SJCRH30 (cell line): Measurements from ENCODE around the gene NTM. TPM values are rescaled to one million over a fixed set of nuclear protein-coding genes. Genes with fewer than 3 reads are reported as not detected.

Experiments
- DNase-seq, 2 experiments: peaks; one replicate each; pipeline ENCODE4 v3.0.0-alpha.2; 2015 to 2020
- H3K27ac ChIP-seq: fragments of 250-450 bp; sonication (Bioruptor Pico); 2 replicates; pipeline ENCODE4 v1.5.1; 2020; ENCODE audit warnings: mild to moderate bottlenecking, moderate library complexity
- H3K27me3 ChIP-seq: fragments of 250-450 bp; sonication (Bioruptor Pico); 2 replicates; pipeline ENCODE4 v1.5.1; 2020; ENCODE audit warnings: mild to moderate bottlenecking, moderate library complexity
- H3K36me3 ChIP-seq: fragments of 250-450 bp; sonication (Bioruptor Pico); 2 replicates; pipeline ENCODE4 v1.5.1; 2020; ENCODE audit warnings: mild to moderate bottlenecking, moderate library complexity
- H3K4me1 ChIP-seq: fragments of 250-450 bp; sonication (Bioruptor Pico); 2 replicates; pipeline ENCODE4 v1.5.1; 2020; ENCODE audit warnings: mild to moderate bottlenecking, moderate library complexity
- H3K4me3 ChIP-seq: fragments of 250-450 bp; sonication (Bioruptor Pico); 2 replicates; pipeline ENCODE4 v1.5.1; 2020; ENCODE audit warnings: mild to moderate bottlenecking, moderate library complexity
- H3K9me3 ChIP-seq: fragments of 250-450 bp; sonication (Bioruptor Pico); replicated peaks from 2 replicates; pipeline ENCODE4 v1.5.1; 2020; ENCODE audit warnings: mild to moderate bottlenecking, moderate library complexity
- total RNA-seq: library from RNA; depleted of rRNA; stranded (reverse); fragments of >200 nt; shearing (Covaris generic); gene quantifications from 2 replicates; pipeline ENCODE4 v1.2.3, GENCODE V29; 2014

Gene NTM
- total RNA-seq, 1 experiment from 2014 or later: not detected

DNA sequence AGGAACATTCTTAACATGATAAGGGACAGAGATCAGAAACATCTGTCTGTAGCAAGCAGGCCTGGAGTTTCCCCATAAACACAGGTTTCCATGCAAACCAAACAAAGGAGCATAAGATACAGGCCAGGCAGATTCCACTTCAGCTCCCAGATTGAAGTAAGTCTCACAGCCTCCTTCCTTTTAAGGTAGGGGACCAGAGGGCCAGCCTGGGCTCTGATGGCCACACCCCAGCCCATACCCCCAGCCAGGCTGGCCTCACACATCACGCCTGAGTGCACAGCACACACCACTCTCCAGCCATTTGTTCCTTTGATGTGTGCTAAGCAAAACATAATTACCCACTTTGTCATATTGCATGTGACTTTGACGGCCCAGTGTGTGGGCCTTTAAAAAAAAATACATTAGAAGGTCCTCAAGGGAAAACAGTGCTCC, 518.7 kb downstream of the NTM start:
- H3K27ac ChIP-seq: no peak overlapping the region
- H3K4me3 ChIP-seq: no peak overlapping the region
- no peaks in the 10 kb centered on the region for H3K27me3 ChIP-seq
- no peak for DNase-seq
- H3K4me1 ChIP-seq: no peaks in the 10 kb centered on the region
- H3K9me3 ChIP-seq: no peaks in the 10 kb centered on the region
- no peaks in the 10 kb centered on the region for H3K36me3 ChIP-seq

DNA sequence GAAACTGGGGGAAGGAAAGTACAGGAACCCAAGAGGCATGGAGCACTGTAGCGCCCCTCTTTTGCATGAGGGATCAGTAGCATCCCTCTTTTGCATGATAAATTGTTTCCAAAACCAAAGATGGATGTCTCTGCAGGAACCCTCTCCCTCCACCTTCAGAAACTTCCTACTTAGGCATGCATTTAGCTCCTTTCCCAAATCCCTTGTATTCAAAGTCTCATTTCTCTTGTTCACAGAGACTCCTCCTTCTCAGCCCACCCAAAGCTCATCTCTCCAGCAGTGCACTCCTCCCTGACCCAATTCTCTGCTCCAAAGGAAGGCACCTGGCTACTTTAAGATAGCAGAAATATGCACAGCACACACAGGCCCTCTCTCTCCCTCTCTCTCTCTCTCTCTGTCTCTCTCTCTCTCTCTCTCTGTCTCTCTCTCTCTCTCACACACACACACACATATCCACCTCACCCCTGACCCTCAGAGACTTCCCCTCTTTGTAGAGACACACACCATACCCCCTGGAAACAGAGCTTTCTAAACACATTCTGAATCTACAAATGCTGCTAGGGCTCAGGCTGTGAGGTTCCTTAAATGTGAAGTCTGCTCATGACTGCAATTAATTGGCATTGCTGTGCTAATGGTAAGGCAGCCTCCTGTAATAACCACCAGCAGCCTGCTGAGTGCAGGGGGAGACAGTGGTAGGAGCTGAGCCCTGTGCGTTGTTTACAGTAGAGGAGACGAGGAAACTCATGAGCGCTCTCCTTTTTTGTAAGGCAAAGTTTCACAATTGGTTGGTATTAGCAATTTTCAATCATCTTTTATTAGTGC, 519.6 kb downstream of the NTM start:
- Histone ChIP-seq H3K4me1 (no peaks in the 10 kb centered on the region), H3K36me3 (no peaks in the 10 kb centered on the region), H3K27ac (no peak overlapping the region), H3K9me3 (no peaks in the 10 kb centered on the region), H3K27me3 (no peaks in the 10 kb centered on the region), H3K4me3 (no peak overlapping the region)
- DNase-seq: no peak

DNA sequence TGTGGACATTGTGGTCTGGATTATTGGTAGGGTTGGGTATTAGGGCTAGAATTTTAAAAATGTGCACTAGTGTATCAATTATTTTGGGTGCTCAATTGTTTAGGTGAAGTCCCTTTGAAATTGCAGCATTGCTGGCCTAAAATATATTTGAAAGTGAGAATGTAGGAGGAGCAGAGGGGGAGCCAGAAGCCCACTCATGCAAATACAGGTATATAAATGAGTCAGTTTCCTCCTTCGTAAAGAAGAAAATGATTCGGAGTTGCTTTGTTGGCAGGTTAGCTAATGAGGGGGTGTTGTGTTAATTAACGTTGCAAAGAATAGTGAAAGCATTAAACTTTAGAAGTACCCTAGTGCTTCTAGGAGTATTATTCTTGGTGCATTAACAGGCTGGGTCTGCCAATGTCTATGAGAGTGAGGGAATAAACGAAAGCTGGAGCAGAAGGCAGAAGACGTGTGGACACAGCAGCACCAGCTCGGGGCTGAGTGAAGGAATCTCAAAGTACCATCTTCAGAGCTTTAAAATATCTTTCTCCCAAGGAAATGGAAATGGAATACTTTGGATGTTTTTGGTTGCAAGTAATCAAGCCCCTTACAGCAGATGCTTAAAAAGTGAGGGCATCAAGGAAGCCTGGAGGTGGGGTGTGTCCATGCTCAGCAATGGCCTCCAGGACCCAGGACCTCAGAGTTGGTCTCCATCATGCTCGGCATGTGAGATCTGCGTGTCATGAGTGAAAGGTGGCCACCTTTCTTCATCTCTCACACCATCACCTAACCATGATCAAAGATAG, 522.9 kb downstream of the NTM start:
- DNase-seq: no peak
- H3K36me3 ChIP-seq: no peaks in the 10 kb centered on the region
- no peak overlapping the region for H3K27ac ChIP-seq
- H3K4me1 ChIP-seq: no peaks in the 10 kb centered on the region
- no peaks in the 10 kb centered on the region for H3K27me3 ChIP-seq
- H3K9me3 ChIP-seq: no peaks in the 10 kb centered on the region
- no peak overlapping the region for H3K4me3 ChIP-seq

DNA sequence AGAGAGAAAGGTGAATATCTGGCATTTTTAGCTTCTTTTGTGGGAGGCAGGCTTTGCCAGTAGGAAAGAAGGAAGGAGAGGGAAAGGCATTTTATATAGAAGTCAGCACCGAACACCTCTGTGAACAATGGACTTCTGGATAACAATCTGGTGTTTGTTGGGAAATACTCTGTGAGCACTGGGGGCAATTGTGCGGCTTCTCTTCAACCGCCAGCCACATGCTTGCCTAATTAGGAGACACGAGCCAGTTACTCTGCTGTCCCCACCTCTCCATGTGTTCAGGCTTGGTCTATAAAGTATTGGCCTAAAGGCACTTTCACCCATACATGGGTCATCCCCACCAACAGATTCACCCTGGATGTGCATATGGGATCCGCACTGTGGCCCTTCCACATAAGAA, 523.6 kb downstream of the NTM start:
- no peak for DNase-seq
- no peak overlapping the region for H3K4me3 ChIP-seq
- no peak overlapping the region for H3K27ac ChIP-seq
- no peaks in the 10 kb centered on the region for H3K27me3 ChIP-seq
- H3K9me3 ChIP-seq: no peaks in the 10 kb centered on the region
- no peaks in the 10 kb centered on the region for H3K4me1 ChIP-seq
- no peaks in the 10 kb centered on the region for H3K36me3 ChIP-seq

DNA sequence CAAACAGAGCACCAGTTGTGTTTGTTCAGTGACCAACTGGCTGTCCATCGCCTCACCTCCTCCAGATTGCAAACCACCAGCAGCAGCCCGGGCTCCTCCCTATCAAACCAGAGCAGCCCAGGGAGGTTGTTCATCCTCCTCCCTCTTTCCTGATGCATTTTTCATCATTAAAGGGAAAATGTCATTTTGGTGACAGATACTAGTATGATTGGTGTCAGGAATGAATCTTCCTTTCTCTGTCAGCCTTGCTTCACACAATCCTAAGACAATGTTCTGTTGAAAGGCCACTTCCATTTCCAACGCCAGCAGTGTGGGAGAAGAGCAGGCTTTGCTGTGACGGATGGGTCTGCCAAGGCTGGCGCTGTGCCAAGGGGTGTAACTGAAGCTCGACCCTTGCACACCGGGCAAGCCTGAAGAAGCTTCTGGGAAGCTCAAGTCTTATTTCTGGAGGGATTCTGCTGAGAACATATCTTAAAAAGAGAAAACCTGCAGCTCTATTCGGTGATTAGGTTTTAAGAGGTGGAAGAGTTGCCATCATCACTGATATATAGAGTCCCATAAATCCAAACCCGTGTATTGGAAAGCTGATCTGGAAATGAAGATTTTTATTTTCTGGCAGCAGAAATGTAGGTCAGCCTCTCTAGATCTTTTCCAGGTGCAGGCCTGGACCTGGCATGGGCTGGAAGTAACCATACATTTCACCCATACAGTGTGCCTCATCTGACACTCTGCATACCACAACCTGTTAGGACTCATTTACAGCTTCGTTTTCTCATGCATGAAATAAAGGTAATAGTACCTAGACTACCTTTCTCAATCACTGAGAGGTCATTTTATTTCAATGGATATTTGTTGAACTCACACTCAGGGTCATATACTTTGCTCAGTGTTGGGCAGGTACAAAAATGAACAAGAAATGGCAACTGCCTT, 524.5 kb downstream of the NTM start:
- no peaks in the 10 kb centered on the region for H3K4me1 ChIP-seq
- no peak overlapping the region for H3K27ac ChIP-seq
- no peaks in the 10 kb centered on the region for H3K27me3 ChIP-seq

DNA sequence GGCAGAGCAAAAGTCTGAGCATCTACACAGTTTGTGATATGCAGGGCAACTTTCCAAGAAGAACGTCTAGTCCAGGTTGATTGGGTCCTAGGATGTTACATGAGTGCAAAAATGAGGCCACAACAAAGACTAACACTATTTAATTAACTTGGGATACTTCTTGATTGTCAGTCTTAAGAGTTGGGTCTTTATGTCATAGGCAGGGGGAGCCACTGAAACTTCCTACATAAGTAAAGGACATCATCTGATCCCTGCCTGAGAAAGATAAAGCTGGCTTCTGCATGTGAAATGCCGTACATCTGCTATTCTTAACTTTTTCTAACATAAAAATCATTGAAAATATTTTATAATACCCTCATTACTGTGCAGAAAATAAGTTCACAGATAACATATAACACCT, 525.5 kb downstream of the NTM start:
- H3K4me1 ChIP-seq: no peaks in the 10 kb centered on the region
- no peak for DNase-seq
- H3K27me3 ChIP-seq: no peaks in the 10 kb centered on the region
- H3K4me3 ChIP-seq: no peak overlapping the region
- H3K27ac ChIP-seq: no peak overlapping the region
- no peaks in the 10 kb centered on the region for H3K9me3 ChIP-seq
- no peaks in the 10 kb centered on the region for H3K36me3 ChIP-seq

More for the DNA sequence above, 524.5 kb downstream of the NTM start:
- no peak for DNase-seq
- Histone ChIP-seq H3K9me3 (no peaks in the 10 kb centered on the region), H3K36me3 (no peaks in the 10 kb centered on the region), H3K4me3 (no peak overlapping the region)

DNA sequence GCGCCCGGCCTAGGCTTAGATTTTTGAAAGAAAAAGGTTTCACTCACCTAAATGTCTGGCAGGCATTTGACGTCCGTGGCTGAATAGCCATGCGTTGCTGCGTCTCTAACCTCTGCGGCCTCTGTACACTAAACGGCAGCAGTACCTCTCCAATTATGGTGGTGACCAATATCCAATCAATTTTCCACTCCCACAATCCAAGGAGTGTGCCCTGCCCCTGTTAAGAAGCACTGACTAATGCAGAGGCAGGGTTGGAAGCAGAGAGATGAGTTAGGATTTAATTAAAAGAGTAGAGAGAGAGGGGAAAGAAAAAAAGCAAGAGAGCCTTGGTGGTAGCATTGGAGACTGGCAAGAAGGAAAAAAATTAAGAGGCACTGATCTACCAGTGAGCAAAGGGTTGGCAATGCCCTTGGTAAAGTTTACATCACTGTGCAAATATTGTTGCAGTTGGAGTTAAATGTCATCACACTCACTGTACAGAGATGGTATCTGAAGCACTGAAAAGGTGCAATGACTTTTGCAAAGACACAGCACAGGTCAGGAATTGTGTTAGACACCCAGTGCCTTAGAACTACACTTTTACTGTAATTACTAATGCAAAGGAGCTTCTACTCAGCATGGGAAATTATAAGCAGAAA, 526.7 kb downstream of the NTM start:
- H3K27me3 ChIP-seq: no peaks in the 10 kb centered on the region

DNA sequence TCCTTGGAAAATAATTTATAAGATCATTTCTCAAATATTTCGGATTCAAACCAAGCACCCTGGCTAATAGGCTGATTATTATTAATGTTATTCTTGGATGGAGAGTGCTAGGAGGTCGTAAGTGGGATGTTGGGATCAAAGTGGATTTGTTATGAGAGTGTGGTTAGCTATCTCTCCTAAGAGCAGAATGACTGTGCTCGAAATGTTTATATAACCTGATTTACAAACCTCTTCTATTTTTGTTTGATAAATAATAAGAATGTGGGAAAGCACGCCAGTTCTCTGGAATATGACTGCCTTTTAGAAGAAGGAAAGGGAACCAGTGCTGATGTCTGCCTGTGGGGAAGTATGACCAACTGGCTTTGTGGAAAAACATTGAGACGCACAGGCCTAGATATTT, 527.5 kb downstream of the NTM start:
- no peaks in the 10 kb centered on the region for H3K4me1 ChIP-seq
- DNase-seq: no peak
- H3K27me3 ChIP-seq: no peaks in the 10 kb centered on the region
- no peaks in the 10 kb centered on the region for H3K9me3 ChIP-seq
- no peaks in the 10 kb centered on the region for H3K36me3 ChIP-seq
- H3K4me3 ChIP-seq: no peak overlapping the region
- H3K27ac ChIP-seq: no peak overlapping the region

More for the DNA sequence above, 526.7 kb downstream of the NTM start:
- no peaks in the 10 kb centered on the region for H3K9me3 ChIP-seq
- H3K4me3 ChIP-seq: no peak overlapping the region
- DNase-seq: no peak
- no peak overlapping the region for H3K27ac ChIP-seq
- no peaks in the 10 kb centered on the region for H3K36me3 ChIP-seq
- no peaks in the 10 kb centered on the region for H3K4me1 ChIP-seq

DNA sequence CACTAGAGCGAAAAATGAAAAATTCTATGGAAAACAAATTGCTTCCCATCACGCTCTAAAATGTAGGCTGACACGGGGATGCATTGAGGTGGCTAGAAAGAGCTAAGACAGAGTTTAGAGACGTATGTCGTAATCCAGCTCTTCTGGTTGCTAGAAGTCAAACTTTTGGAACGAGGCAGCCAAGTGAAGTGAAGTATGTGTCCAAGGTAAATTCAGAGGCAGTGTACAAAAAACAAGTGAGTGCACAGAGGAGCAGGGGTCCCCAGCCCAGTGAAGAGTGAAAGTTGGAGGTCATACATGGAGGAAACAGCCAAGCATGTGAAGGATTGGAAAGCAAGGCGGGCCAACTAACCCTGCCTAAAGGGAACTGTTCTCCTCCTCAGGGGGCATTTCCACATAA, 528.5 kb downstream of the NTM start:
- Histone ChIP-seq H3K9me3 (no peaks in the 10 kb centered on the region), H3K36me3 (no peaks in the 10 kb centered on the region), H3K27ac (no peak overlapping the region), H3K4me1 (no peaks in the 10 kb centered on the region), H3K27me3 (no peaks in the 10 kb centered on the region), H3K4me3 (no peak overlapping the region)
- DNase-seq: no peak

DNA sequence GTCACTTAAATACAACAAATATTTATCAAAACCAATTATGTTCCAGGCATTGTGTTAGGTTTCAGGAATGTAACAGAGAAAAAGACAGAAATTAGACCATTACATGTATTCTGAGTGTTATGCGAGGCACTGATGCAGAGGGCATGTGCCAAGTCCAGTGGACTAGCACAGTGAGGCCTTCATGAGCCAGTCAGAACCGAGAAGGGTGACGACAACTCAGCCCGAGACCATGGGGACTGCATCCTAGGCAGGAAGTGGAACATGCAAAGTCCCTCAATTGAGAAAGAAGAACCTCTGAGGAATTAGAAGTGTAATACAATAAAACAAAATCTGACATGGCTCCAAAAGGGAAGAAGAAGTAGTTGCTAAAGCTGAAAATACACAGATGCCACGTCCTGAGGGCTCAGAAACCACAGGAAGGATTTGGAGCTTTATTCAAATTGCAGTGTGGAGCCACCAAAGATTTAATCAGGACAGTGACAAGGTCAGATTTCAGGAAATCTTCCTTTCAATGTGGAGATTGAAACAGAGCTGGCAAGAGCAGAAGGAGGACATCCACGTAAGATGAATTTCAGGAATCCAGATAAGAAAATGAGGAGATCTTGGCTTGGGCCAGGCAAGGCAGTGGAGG, 529.6 kb downstream of the NTM start:
- DNase-seq: no peak
- Histone ChIP-seq H3K27me3 (no peaks in the 10 kb centered on the region), H3K27ac (no peak overlapping the region), H3K4me1 (no peaks in the 10 kb centered on the region), H3K4me3 (no peak overlapping the region), H3K9me3 (no peaks in the 10 kb centered on the region), H3K36me3 (no peaks in the 10 kb centered on the region)

DNA sequence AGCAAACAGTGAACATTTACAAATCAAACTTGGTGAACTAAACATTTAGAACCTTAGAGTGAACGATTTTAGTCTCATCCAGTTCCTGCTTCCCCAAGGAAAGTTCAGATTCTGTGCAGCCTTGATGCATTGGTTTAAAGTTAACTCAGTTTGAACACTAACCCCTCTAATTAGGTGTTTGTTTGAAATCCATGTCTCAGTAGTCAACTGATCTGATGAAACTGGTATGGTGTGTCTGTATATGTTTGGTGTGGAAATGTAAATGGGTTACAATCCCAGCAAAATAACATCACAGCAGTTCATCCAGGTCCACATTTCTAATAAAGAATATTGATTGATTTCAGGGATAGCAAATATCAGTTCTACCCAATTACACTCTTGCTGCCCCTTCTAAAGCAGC, 532.0 kb downstream of the NTM start:
- Histone ChIP-seq H3K27me3 (no peaks in the 10 kb centered on the region), H3K36me3 (no peaks in the 10 kb centered on the region), H3K4me3 (no peak overlapping the region), H3K9me3 (no peaks in the 10 kb centered on the region), H3K4me1 (no peaks in the 10 kb centered on the region), H3K27ac (no peak overlapping the region)
- DNase-seq: no peak

DNA sequence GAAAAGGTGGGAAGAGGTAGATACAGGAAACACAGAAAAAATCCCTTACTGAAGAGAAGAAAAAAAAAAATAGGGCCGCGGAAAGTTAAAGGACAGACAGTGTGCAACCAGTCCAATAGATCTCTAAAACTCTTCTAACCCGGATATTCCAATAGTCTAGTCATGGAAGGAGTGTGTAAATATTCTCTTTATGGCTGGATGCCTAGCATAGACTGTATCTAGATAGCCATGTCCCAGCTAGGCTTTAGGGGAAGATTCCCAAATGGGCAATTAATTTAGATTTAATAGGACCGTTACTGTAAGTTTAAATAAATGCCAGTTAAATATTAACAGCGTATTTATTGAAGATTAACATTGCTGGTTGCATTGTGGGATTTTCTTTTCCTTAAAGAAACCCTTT, 532.7 kb downstream of the NTM start:
- Histone ChIP-seq H3K27me3 (no peaks in the 10 kb centered on the region), H3K4me1 (no peaks in the 10 kb centered on the region), H3K36me3 (no peaks in the 10 kb centered on the region)

DNA sequence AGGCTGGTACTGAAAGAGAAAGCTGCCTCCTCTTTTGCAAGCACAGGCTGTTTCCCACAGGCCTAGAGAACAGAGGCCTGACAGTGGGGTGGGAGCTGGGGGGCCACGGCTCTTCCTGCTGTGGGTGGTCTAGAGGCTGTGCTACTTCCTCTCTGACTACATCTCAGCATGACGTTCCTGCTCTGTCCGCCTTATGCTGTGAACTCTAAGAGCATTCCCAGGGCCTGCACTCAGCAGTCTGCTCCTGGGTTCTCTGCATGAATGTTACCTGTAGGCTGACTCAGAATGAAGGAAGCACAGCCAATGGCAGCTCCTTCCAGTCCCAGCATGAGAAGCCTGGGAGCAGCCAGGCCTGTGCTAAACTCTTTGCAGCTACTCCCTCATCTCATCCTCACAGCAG, 534.3 kb downstream of the NTM start:
- no peaks in the 10 kb centered on the region for H3K4me1 ChIP-seq
- H3K4me3 ChIP-seq: no peak overlapping the region
- H3K36me3 ChIP-seq: no peaks in the 10 kb centered on the region
- no peak for DNase-seq
- H3K27me3 ChIP-seq: no peaks in the 10 kb centered on the region
- no peaks in the 10 kb centered on the region for H3K9me3 ChIP-seq
- H3K27ac ChIP-seq: no peak overlapping the region

More for the DNA sequence above, 532.7 kb downstream of the NTM start:
- DNase-seq: no peak
- no peak overlapping the region for H3K4me3 ChIP-seq
- H3K9me3 ChIP-seq: no peaks in the 10 kb centered on the region
- no peak overlapping the region for H3K27ac ChIP-seq

DNA sequence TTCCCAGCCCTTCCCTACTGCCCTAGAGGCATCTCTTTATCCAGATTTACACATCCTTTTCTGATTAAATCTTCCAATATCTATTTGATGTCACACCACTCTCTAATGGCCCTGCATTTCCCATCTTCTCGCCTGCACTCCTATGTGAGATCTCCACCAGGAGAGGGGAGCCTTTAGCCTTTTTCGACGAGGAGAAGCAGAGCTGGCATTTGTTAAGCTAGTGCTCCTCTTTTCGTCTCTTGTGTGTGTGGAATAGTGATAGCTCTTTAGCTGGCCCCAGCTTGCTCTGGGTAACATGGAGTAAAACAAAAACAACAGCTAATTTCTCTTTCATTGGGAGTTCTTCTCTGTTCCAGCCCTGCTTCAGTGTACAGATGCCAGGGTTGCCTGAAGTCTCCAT, 536.5 kb downstream of the NTM start:
- H3K27me3 ChIP-seq: no peaks in the 10 kb centered on the region
- no peak for DNase-seq
- no peaks in the 10 kb centered on the region for H3K9me3 ChIP-seq
- H3K4me3 ChIP-seq: no peak overlapping the region
- no peak overlapping the region for H3K27ac ChIP-seq
- no peaks in the 10 kb centered on the region for H3K36me3 ChIP-seq
- H3K4me1 ChIP-seq: no peaks in the 10 kb centered on the region
